ENCODE measurements around the gene IFNL3.
"Not testable (repeated sequence)": the region's sequence is repeated elsewhere in the genome, so short reads cannot be mapped to it uniquely, and the experiment has no call there.

The IFNL3 gene

DNA sequence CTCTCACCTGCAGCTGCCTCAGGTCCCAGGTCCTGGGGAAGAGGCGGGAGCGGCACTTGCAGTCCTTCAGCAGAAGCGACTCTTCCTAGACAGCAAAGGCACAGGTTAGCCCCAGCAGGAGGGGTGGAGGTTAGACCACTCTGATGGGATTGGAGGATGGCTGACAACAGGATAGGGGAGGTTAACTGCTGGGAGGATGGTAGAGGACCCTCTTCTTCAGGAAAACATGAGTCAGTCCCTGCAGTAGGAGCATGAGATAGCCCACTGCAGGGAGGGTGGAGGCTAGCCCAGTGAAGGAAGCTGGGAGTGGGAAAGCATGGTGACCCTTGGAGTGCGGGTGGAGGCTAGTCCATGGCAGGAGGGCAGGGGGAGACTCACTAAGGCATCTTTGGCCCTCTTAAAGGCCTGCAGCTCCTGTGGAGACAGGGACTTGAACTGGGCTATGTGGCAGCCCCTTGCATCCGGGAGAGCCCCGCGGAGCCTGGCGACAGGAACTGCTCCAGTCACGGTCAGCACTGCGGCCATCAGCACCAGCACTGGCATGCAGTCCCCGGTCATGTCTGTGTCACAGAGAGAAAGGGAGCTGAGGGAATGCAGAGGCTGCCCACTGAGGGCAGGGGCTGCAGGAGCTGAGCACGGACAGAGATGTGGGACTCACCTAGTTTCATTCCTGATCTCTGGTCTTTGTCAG, at the start of gene IFNL3:
Gene IFNL3, minus strand, starts transcription at position 597 of the 691 bp plus-strand sequence. Its CDS starts 39 bp downstream, at position 558.
- not testable (repeated sequence) for H3K36me3 ChIP-seq (ENCODE audit: control insufficient read depth, low read depth, low read length); H3K27ac ChIP-seq (ENCODE audit: low read length); H3K9me3 ChIP-seq (ENCODE audit: control insufficient read depth, low read depth, low read length); H3K9ac ChIP-seq (ENCODE audit: low read length); H3K4me3 ChIP-seq (ENCODE audit: low read length); H3K4me1 ChIP-seq (ENCODE audit: control insufficient read depth, low read depth, low read length)
- H3K27me3 ChIP-seq (ENCODE audit: control insufficient read depth, insufficient read depth, low read length), result peaks cover 38% of the 10 kb centered on the region

DNA sequence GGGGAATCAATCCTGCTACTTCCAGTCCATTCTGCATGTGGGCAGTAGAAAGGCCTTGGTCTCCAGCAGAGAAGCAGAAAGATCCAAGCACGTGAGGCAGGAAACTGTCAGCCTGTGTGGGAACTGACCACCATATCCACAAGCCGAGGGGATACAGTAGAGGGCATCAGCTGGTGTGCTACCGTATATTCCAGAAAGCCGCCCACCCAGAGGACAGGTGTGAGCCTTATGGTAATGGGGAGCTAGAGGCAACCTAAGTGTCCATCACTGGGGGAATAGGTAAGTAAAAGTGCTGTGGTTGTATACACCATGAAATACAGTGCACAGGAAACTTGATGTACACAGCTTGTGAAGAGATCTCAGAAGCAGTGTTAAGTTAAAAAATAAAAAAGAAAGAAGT, 48.6 kb upstream of the IFNL3 start:
- H3K27ac ChIP-seq (ENCODE audit: low read length), result no peak overlapping the region
- no peaks in the 10 kb centered on the region for H3K4me1 ChIP-seq (ENCODE audit: control insufficient read depth, low read depth, low read length)
- H3K9me3 ChIP-seq (ENCODE audit: control insufficient read depth, low read depth, low read length), result no peaks in the 10 kb centered on the region
- H3K27me3 ChIP-seq (ENCODE audit: control insufficient read depth, insufficient read depth, low read length), result no peaks in the 10 kb centered on the region
- H3K36me3 ChIP-seq (ENCODE audit: control insufficient read depth, low read depth, low read length), result no peaks in the 10 kb centered on the region
- H3K4me3 ChIP-seq (ENCODE audit: low read length), result no peak overlapping the region
- H3K9ac ChIP-seq (ENCODE audit: low read length), result no peak overlapping the region

DNA sequence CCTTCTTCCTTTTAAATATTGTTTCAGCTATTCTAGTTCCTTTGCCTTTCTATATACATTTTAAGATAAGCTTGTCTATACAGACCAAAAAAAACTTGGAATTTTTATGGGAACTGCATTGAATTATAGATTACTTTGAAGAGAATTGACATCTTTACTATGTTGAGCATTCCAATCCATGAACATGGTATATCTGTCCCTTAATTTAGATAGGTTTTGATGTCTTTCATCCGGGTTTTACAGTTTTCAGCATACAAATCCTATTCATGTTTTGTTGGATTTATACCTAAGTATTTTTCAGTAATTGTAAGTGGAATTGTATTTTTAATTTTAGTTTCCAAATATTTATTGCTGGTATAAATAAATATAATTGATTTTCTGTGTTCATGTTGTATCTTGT, 39.2 kb upstream of the IFNL3 start:
- no peak overlapping the region for H3K27ac ChIP-seq (ENCODE audit: low read length)
- no peaks in the 10 kb centered on the region for H3K4me1 ChIP-seq (ENCODE audit: control insufficient read depth, low read depth, low read length)
- H3K27me3 ChIP-seq (ENCODE audit: control insufficient read depth, insufficient read depth, low read length), result peaks cover 11% of the 10 kb centered on the region
- no peaks in the 10 kb centered on the region for H3K36me3 ChIP-seq (ENCODE audit: control insufficient read depth, low read depth, low read length)
- H3K4me3 ChIP-seq (ENCODE audit: low read length), result no peak overlapping the region
- H3K9ac ChIP-seq (ENCODE audit: low read length), result no peak overlapping the region
- peaks cover 3% of the 10 kb centered on the region for H3K9me3 ChIP-seq (ENCODE audit: control insufficient read depth, low read depth, low read length)

DNA sequence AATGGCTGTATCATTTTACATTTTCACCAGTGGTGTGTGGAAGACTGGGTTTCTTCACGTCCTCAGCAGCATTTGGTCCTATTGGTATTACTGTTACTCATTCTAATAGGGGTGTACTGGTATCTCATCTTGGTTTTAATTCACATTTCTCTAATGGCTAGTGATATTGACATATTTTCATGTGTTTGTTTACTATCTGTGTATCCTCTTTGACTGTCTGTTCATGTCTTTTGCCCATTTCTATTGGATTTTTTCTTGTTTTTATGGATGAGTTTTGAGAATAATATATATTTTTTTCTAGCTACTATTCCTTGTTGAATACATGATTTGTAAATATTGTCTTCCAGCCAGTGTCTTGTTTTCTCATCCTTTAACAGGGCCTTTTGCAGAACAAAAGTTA, 37.2 kb upstream of the IFNL3 start:
- no peak overlapping the region for H3K9ac ChIP-seq (ENCODE audit: low read length)
- no peak overlapping the region for H3K4me3 ChIP-seq (ENCODE audit: low read length)
- H3K27me3 ChIP-seq (ENCODE audit: control insufficient read depth, insufficient read depth, low read length), result peaks cover 6% of the 10 kb centered on the region
- H3K36me3 ChIP-seq (ENCODE audit: control insufficient read depth, low read depth, low read length), result no peaks in the 10 kb centered on the region
- no peak overlapping the region for H3K27ac ChIP-seq (ENCODE audit: low read length)
- H3K9me3 ChIP-seq (ENCODE audit: control insufficient read depth, low read depth, low read length), result peaks cover 3% of the 10 kb centered on the region
- H3K4me1 ChIP-seq (ENCODE audit: control insufficient read depth, low read depth, low read length), result no peaks in the 10 kb centered on the region

DNA sequence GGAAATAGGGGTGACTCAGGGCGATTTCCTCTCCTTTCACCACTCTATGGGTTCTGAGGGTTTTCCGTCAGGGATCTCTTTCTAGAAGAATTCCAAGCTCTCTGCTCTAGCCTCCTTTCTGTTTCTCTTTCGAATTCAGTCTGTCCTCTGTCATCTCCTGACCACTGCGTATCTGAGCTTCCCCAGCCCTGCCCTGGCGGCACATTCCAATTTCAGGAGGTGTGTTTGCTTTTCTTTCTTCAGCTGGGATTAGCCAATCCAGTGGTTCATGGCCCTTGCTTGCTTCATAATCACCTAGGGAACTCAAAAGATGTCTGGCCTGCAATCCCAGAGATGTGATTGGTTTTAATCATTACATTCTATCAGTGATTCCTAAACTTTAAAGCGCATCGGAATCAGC, 32.8 kb upstream of the IFNL3 start:
- H3K4me3 ChIP-seq (ENCODE audit: low read length), result no peak overlapping the region
- H3K36me3 ChIP-seq (ENCODE audit: control insufficient read depth, low read depth, low read length), result no peaks in the 10 kb centered on the region
- H3K27me3 ChIP-seq (ENCODE audit: control insufficient read depth, insufficient read depth, low read length), result peaks cover 6% of the 10 kb centered on the region
- H3K27ac ChIP-seq (ENCODE audit: low read length), result no peak overlapping the region
- H3K4me1 ChIP-seq (ENCODE audit: control insufficient read depth, low read depth, low read length), result no peaks in the 10 kb centered on the region
- H3K9me3 ChIP-seq (ENCODE audit: control insufficient read depth, low read depth, low read length), result peaks cover 3% of the 10 kb centered on the region
- no peak overlapping the region for H3K9ac ChIP-seq (ENCODE audit: low read length)

DNA sequence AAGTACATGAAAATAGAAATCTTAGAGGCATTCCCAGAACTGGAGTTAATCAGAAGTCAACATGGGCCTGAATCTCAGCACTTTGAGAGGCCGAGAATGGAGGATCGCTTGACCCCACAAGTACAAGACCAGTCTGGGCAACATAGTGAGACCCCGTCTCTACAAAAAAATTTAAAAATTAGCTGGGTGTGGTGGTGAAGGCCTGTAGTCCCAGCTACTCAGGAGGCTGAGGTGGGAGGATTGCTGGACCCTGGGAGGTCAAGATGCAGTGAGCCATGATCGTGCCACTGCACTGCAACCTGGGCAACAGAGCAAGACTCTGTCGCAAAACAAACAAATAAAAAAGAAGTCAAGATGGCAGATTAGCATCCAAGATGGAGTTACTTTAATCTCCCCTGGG, 31.9 kb upstream of the IFNL3 start:
- Histone ChIP-seq H3K36me3 (ENCODE audit: control insufficient read depth, low read depth, low read length) (no peaks in the 10 kb centered on the region), H3K4me3 (ENCODE audit: low read length) (no peak overlapping the region), H3K9me3 (ENCODE audit: control insufficient read depth, low read depth, low read length) (no peaks in the 10 kb centered on the region), H3K27ac (ENCODE audit: low read length) (no peak overlapping the region), H3K27me3 (ENCODE audit: control insufficient read depth, insufficient read depth, low read length) (peaks cover 6% of the 10 kb centered on the region), H3K4me1 (ENCODE audit: control insufficient read depth, low read depth, low read length) (no peaks in the 10 kb centered on the region), H3K9ac (ENCODE audit: low read length) (no peak overlapping the region)

DNA sequence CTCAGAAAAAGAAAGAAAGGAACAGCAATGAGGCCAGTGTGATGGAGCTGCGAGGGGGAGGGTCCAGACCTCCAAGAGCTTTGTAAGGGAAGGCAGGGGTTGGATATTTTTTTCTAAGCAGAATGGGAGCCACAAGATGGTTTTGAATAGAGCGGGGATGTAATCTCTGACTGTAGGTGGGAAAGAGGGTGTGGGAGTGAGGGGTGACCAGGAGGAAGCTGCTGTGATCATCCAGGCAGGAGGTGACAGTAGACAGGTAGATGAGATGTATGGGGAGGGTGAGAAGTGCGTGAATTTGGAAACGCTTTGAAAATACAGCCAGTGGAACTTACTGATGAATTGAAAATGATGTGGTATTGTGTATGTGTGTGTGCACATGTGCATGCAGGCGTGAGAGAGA, 30.8 kb upstream of the IFNL3 start:
- no peak overlapping the region for H3K4me3 ChIP-seq (ENCODE audit: low read length)
- H3K36me3 ChIP-seq (ENCODE audit: control insufficient read depth, low read depth, low read length), result no peaks in the 10 kb centered on the region
- no peak overlapping the region for H3K27ac ChIP-seq (ENCODE audit: low read length)
- H3K9ac ChIP-seq (ENCODE audit: low read length), result no peak overlapping the region
- no peaks in the 10 kb centered on the region for H3K4me1 ChIP-seq (ENCODE audit: control insufficient read depth, low read depth, low read length)
- H3K9me3 ChIP-seq (ENCODE audit: control insufficient read depth, low read depth, low read length), result no peaks in the 10 kb centered on the region
- H3K27me3 ChIP-seq (ENCODE audit: control insufficient read depth, insufficient read depth, low read length), result no peaks in the 10 kb centered on the region

DNA sequence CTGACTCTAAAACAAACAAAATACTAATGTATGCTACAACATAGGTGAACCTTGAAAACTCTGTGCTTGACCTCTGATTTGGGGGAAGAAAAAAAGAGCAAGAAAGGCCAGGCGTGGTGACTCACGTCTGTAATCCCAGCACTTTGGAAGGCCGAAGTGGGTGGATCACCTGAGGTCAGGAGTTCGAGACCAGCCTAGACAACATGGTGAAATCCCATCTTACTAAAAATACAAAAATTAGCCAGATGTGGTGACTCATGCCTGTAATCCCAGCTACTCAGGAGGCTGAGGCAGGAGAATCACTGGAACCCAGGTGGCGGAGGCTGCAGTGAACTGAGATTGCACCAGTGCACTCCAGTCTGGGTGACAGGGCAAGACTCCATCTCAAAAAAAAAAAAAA, 29.1 kb upstream of the IFNL3 start:
- H3K27ac ChIP-seq (ENCODE audit: low read length); H3K36me3 ChIP-seq (ENCODE audit: control insufficient read depth, low read depth, low read length); H3K4me1 ChIP-seq (ENCODE audit: control insufficient read depth, low read depth, low read length); H3K4me3 ChIP-seq (ENCODE audit: low read length); H3K27me3 ChIP-seq (ENCODE audit: control insufficient read depth, insufficient read depth, low read length); H3K9me3 ChIP-seq (ENCODE audit: control insufficient read depth, low read depth, low read length); H3K9ac ChIP-seq (ENCODE audit: low read length): not testable (repeated sequence)

DNA sequence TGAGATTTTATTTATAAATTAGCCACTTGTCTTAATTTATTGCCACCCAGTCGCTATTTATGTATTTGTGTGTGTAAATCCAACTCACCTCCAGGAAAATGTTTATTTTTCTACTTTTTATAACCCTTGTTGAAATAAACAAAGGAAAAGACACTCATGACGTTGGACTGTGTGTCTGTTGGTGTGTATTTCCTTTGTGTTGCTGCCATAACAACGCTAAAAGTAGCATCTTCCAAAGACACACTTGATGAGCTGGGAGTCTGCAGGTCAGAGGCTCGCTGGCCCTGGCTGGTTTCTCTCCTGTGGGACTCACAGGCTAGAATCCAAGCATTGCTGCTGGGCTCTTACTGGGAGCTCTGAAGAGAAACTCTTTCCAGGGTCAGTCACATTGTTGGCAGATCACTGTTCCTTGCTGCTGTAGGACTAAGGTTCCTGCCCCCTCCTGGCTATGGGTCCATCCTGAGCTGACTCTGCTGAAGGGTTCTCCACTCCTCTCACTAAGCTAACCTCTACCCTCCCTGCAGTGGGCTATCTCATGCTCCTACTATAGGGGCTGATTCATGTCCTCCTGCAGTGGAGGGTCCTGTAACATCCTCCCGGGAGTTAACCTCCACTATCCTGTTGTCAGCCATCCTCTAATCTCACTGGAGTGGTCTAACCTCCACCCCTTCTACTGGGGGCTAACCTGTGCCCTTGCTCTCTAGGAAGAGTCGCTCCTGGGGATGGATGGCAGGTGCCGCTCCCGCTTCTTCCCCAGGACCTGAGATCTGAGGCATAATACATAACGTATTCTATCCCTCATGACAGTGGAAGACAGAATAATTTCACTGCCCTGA, 25.4 kb upstream of the IFNL3 start:
- Histone ChIP-seq H3K36me3 (ENCODE audit: control insufficient read depth, low read depth, low read length) (no peaks in the 10 kb centered on the region), H3K9ac (ENCODE audit: low read length) (no peak overlapping the region), H3K27me3 (ENCODE audit: control insufficient read depth, insufficient read depth, low read length) (peaks cover 24% of the 10 kb centered on the region), H3K4me1 (ENCODE audit: control insufficient read depth, low read depth, low read length) (no peaks in the 10 kb centered on the region), H3K27ac (ENCODE audit: low read length) (no peak overlapping the region), H3K9me3 (ENCODE audit: control insufficient read depth, low read depth, low read length) (no peaks in the 10 kb centered on the region), H3K4me3 (ENCODE audit: low read length) (no peak overlapping the region)

DNA sequence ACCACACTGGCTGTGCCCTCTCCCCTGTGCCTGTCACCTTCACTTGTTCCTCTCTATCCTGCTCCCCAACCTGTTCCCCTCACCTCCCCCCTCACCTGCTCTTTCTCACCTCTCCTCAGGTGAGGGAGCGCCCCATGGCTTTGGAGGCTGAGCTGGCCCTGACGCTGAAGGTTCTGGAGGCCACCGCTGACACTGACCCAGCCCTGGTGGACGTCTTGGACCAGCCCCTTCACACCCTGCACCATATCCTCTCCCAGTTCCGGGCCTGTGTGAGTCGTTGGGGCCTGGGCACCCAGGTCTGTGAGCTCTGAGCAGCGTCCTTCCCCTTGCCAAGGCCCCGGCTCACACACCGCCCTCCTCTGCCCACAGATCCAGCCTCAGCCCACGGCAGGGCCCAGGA, 24.6 kb upstream of the IFNL3 start:
- not testable (repeated sequence) for H3K4me1 ChIP-seq (ENCODE audit: control insufficient read depth, low read depth, low read length)

DNA sequence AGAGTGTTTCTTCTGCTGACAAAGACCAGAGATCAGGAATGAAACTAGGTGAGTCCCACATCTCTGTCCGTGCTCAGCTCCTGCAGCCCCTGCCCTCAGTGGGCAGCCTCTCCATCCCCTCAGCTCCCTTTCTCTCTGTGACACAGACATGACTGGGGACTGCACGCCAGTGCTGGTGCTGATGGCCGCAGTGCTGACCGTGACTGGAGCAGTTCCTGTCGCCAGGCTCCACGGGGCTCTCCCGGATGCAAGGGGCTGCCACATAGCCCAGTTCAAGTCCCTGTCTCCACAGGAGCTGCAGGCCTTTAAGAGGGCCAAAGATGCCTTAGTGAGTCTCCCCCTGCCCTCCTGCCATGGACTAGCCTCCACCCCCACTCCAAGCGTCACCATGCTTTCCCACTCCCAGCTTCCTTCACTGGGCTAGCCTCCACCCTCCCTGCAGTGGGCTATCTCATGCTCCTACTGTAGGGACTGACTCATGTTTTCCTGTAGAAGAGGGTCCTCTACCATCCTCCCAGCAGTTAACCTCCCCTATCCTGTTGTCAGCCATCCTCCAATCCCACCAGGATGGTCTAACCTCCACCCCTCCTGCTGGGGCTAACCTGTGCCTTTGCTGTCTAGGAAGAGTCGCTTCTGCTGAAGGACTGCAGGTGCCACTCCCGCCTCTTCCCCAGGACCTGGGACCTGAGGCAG, 23.9 kb upstream of the IFNL3 start:
- not testable (repeated sequence) for H3K27ac ChIP-seq (ENCODE audit: low read length); H3K36me3 ChIP-seq (ENCODE audit: control insufficient read depth, low read depth, low read length); H3K9ac ChIP-seq (ENCODE audit: low read length); H3K4me1 ChIP-seq (ENCODE audit: control insufficient read depth, low read depth, low read length); H3K4me3 ChIP-seq (ENCODE audit: low read length); H3K9me3 ChIP-seq (ENCODE audit: control insufficient read depth, low read depth, low read length)
- H3K27me3 ChIP-seq (ENCODE audit: control insufficient read depth, insufficient read depth, low read length), result peaks cover 40% of the 10 kb centered on the region

More for the DNA sequence above, 24.6 kb upstream of the IFNL3 start:
- H3K27me3 ChIP-seq (ENCODE audit: control insufficient read depth, insufficient read depth, low read length), result peaks cover 33% of the 10 kb centered on the region
- H3K9me3 ChIP-seq (ENCODE audit: control insufficient read depth, low read depth, low read length); H3K36me3 ChIP-seq (ENCODE audit: control insufficient read depth, low read depth, low read length); H3K4me3 ChIP-seq (ENCODE audit: low read length); H3K9ac ChIP-seq (ENCODE audit: low read length); H3K27ac ChIP-seq (ENCODE audit: low read length): not testable (repeated sequence)

All from iPS-18a (cell line).